HCT116 (cell line): ENCODE measurements around the gene C20orf204. TPM values are rescaled to one million over a fixed set of nuclear protein-coding genes. Genes with fewer than 3 reads are reported as not detected.

ENCODE experiments used
- ATAC-seq: fragments of 200-7000 bp; cut with Tn5 transposase; 2 replicates; pipeline ENCODE4 v1.9.1; 2020; ENCODE audit warnings: mild to moderate bottlenecking, moderate library complexity
- BruUV-seq: library from RNA; stranded (reverse); fragments of 400-500 nt; replicated peaks from 2 replicates; lab custom pipeline; 2021; lab: Mats Ljungman, UMichigan
- CTCF ChIA-PET: fragments of 300-600 bp; sonication (Branson Sonifier 250); formaldehyde crosslinking; loops from one replicate; lab custom pipeline; 2021; ENCODE audit warnings: antibody characterized with exemption; lab: Charles Lee
- POLR2A ChIA-PET: fragments of 300-600, 350-600 bp; sonication (Branson Sonifier 250); formaldehyde crosslinking; loops from one replicate; lab custom pipeline; 2021; ENCODE audit warnings: antibody characterized with exemption; lab: Charles Lee
- RAD21 ChIA-PET, 2 experiments: fragments of 300-600 bp; sonication (Branson Sonifier 250); formaldehyde crosslinking; loops; one replicate each; lab custom pipeline; 2023; ENCODE audit warnings: low total read pairs in 2 of 2; ENCODE audit not compliant: uncharacterized antibody in 2 of 2, unreplicated experiment in 2 of 2, low non-redundant PET in 1 of 2; lab: Charles Lee
- DNase-seq: peaks from one replicate; pipeline ENCODE4 v3.0.0-alpha.2; 2010; ENCODE audit warnings: low read depth, low spot score
- H2AFZ ChIP-seq: fragments of 200-600 bp; shearing (Covaris generic), sonication (generic); 2 replicates; pipeline ENCODE4 v1.6.1; 2017; ENCODE audit warnings: low read depth, mixed run types, mixed read lengths, antibody characterized with exemption, low read length; ENCODE audit not compliant: poor library complexity, severe bottlenecking
- H3K27ac ChIP-seq: 2 replicates; pipeline ENCODE4 v1.5.1; 2012; ENCODE audit warnings: low read depth, low read length
- H3K27me3 ChIP-seq: fragments of 200-600 bp; sonication (generic); 2 replicates; pipeline ENCODE4 v1.6.1; 2016; ENCODE audit warnings: mixed run types, low read length, mixed read lengths; ENCODE audit not compliant: insufficient read depth
- H3K36me3 ChIP-seq, 2 experiments: fragments of 200-500 bp in 1 of 2; fragments of 200-600 bp in 1 of 2; sonication (Bioruptor generic) in 1 of 2; sonication (generic) in 1 of 2; 2 replicates each; pipeline versions ENCODE4 v1.5.1 to v1.6.1; 2014 to 2016; ENCODE audit warnings: low read length in 2 of 2, inconsistent platforms in 1 of 2, mixed read lengths in 1 of 2, mixed run types in 1 of 2; ENCODE audit not compliant: insufficient read depth in 2 of 2, control insufficient read depth in 1 of 2
- H3K4me1 ChIP-seq, 2 experiments: fragments of 200-600 bp in 1 of 2; sonication (generic) in 1 of 2; 2 replicates each; pipeline versions ENCODE4 v1.5.1 to v1.6.1; 2012 to 2017; ENCODE audit warnings: low read length in 2 of 2, inconsistent platforms in 1 of 2, mild to moderate bottlenecking in 1 of 2, mixed read lengths in 1 of 2, mixed run types in 1 of 2, moderate library complexity in 1 of 2; ENCODE audit not compliant: insufficient read depth in 2 of 2, control insufficient read depth in 1 of 2
- H3K4me2 ChIP-seq: fragments of 200-600 bp; sonication (generic); 2 replicates; pipeline ENCODE4 v1.6.1; 2017; ENCODE audit warnings: mixed run types, low read length, mixed read lengths
- H3K4me3 ChIP-seq, 2 experiments: fragments of 200-600 bp in 1 of 2; sonication (generic) in 1 of 2; replicated peaks in 1 of 2; 2 replicates each; pipeline ENCODE4 v1.5.1; 2011 to 2016; ENCODE audit warnings: low read length in 2 of 2, control low read depth in 1 of 2, low read depth in 1 of 2, mild to moderate bottlenecking in 1 of 2, mixed read lengths in 1 of 2, mixed run types in 1 of 2
- H3K79me2 ChIP-seq: fragments of 200-600 bp; sonication (generic); 2 replicates; pipeline ENCODE4 v1.6.1; 2017; ENCODE audit warnings: mild to moderate bottlenecking, mixed run types, low read length, moderate library complexity, mixed read lengths; ENCODE audit not compliant: insufficient read depth
- H3K9ac ChIP-seq: fragments of 200-600 bp; sonication (generic); 2 replicates; pipeline ENCODE4 v1.6.1; 2016; ENCODE audit warnings: low read length, mixed read lengths
- H3K9me2 ChIP-seq: fragments of 200-600 bp; sonication (generic), shearing (Covaris generic); 2 replicates; pipeline ENCODE4 v1.6.1; 2017; ENCODE audit warnings: mixed run types, mild to moderate bottlenecking, moderate library complexity; ENCODE audit not compliant: insufficient read depth
- H3K9me3 ChIP-seq, 2 experiments: fragments of 200-500 bp in 1 of 2; fragments of 200-600 bp in 1 of 2; sonication (Bioruptor generic) in 1 of 2; sonication (generic) in 1 of 2; 2 replicates each; pipeline ENCODE4 v1.6.1; 2014 to 2017; ENCODE audit warnings: low read length in 2 of 2, mixed read lengths in 2 of 2, inconsistent platforms in 1 of 2, low read depth in 1 of 2, mild to moderate bottlenecking in 1 of 2, mixed run types in 1 of 2, moderate library complexity in 1 of 2; ENCODE audit not compliant: control insufficient read depth in 1 of 2, insufficient read depth in 1 of 2
- H4K20me1 ChIP-seq: fragments of 200-600 bp; sonication (generic), shearing (Covaris generic); 2 replicates; pipeline ENCODE4 v1.6.1; 2017; ENCODE audit warnings: mixed run types, mild to moderate bottlenecking, moderate library complexity; ENCODE audit not compliant: insufficient read depth
- CEBPB ChIP-seq: IDR thresholded peaks from 2 replicates; pipeline ENCODE4 v1.6.1; 2012; ENCODE audit warnings: low read depth
- CTCF ChIP-seq, 3 experiments: fragments of 200-600 bp in 1 of 3; sonication (generic) in 1 of 3; IDR thresholded peaks in 2 of 3; conservative IDR thresholded peaks in 1 of 3; 2 replicates each; pipeline ENCODE4 v1.5.1; 2012 to 2017; ENCODE audit warnings: low read depth in 2 of 3, low read length in 2 of 3, antibody characterized with exemption in 1 of 3, borderline replicate concordance in 1 of 3, control low read depth in 1 of 3, mild to moderate bottlenecking in 1 of 3, mixed read lengths in 1 of 3, mixed run types in 1 of 3, moderate library complexity in 1 of 3; ENCODE audit not compliant: insufficient read depth in 1 of 3
- EGR1 ChIP-seq: IDR thresholded peaks from 2 replicates; pipeline ENCODE4 v1.6.1; 2012; ENCODE audit warnings: low read depth
- ELF1 ChIP-seq: IDR thresholded peaks from 2 replicates; pipeline ENCODE4 v1.6.1; 2012; ENCODE audit warnings: low read depth, borderline replicate concordance
- EZH2 ChIP-seq: fragments of 200-600 bp; sonication (generic); IDR thresholded peaks from 2 replicates; pipeline ENCODE4 v1.6.1; 2017; ENCODE audit warnings: antibody characterized with exemption, mixed run types
- EZH2phosphoT487 ChIP-seq: fragments of 200-600 bp; IDR thresholded peaks from 2 replicates; pipeline ENCODE4 v1.6.1; 2018; ENCODE audit warnings: antibody characterized with exemption, borderline replicate concordance
- FOSL1 ChIP-seq: IDR thresholded peaks from 2 replicates; pipeline ENCODE4 v1.6.1; 2012; ENCODE audit warnings: low read depth
- JUND ChIP-seq: IDR thresholded peaks from 2 replicates; pipeline ENCODE4 v1.6.1; 2012
- MAX ChIP-seq: IDR thresholded peaks from 2 replicates; pipeline ENCODE4 v1.6.1; 2012
- POLR2A ChIP-seq: IDR thresholded peaks from 2 replicates; pipeline ENCODE4 v1.7.0; 2011; ENCODE audit warnings: borderline replicate concordance; ENCODE audit not compliant: insufficient read depth, insufficient read length; ENCODE audit errors: extremely low read depth
- POLR2AphosphoS5 ChIP-seq: IDR thresholded peaks from 2 replicates; pipeline ENCODE4 v1.6.1; 2011; ENCODE audit warnings: mild to moderate bottlenecking, low read depth, low read length, moderate library complexity
- RAD21 ChIP-seq: IDR thresholded peaks from 2 replicates; pipeline ENCODE4 v1.6.1; 2012; ENCODE audit warnings: low read depth, mild to moderate bottlenecking
- REST ChIP-seq: IDR thresholded peaks from 2 replicates; pipeline ENCODE4 v1.6.1; 2012; ENCODE audit warnings: low read depth
- SP1 ChIP-seq: IDR thresholded peaks from 2 replicates; pipeline ENCODE4 v1.6.1; 2012; ENCODE audit warnings: low read depth
- TCF7L2 ChIP-seq: IDR thresholded peaks from 2 replicates; pipeline ENCODE4 v1.7.0; 2011; ENCODE audit warnings: borderline replicate concordance, inconsistent platforms; ENCODE audit not compliant: insufficient read depth, insufficient read length; ENCODE audit errors: extremely low read depth
- YY1 ChIP-seq: IDR thresholded peaks from 2 replicates; pipeline ENCODE4 v1.6.1; 2011; ENCODE audit warnings: low read length, low read depth, moderate library complexity, mild to moderate bottlenecking; ENCODE audit not compliant: insufficient replicate concordance; ENCODE audit errors: extremely low read depth
- intact Hi-C: fragments of 100-400 bp; cut with micrococcal nuclease; formaldehyde crosslinking; loops from 2 replicates; pipeline ENCODE4 v1.10.0; 2022
- total RNA-seq: library from RNA; stranded (reverse); gene quantifications from one replicate; pipeline ENCODE4 v1.2.1, GENCODE V29; 2021; ENCODE audit not compliant: unreplicated experiment
- TF ChIP-seq, protein P1 (sequence below): IDR thresholded peaks from 2 replicates; pipeline ENCODE4 v1.6.1; 2012

The C20orf204 gene
- total RNA-seq, 1 experiment from 2014 or later: 2.5 TPM

GRCh38 chr20:64074184-64074789, 38.3 kb downstream of the C20orf204 start (continued):
- TF ChIP-seq CTCF (IDR thresholded peaks at IDR 0.05 in 2 of 3, conservative IDR thresholded peaks at IDR 0.05 in 1 of 3; ENCODE audit: borderline replicate concordance in 1 of 3, insufficient read depth in 1 of 3, low read depth in 2 of 3, low read length in 2 of 3): no peak

DNA sequence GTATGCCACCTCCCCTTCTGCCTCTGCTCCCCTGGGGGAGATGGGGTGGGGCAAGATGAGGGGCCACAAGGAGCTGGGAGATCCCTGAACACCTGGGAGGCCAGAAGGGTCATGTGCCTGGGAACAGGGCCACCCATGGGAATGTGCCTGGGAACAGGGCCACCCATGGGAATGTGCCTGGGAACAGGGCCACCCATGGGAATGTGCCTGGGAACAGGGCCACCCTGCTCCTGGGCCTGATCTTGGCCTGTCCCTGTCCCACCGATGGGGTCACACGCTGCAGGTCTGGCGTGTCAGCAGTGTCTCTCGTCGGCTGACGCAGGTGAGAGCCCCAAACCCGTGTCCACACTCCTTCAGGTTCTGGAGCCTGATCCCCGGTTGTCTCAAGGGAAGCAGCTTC, 39.0 kb downstream of the C20orf204 start:
- DNase-seq: no peak
- TF ChIP-seq, protein P1, sequence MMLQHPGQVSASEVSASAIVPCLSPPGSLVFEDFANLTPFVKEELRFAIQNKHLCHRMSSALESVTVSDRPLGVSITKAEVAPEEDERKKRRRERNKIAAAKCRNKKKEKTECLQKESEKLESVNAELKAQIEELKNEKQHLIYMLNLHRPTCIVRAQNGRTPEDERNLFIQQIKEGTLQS: no peak
- TF ChIP-seq POLR2AphosphoS5 (no peak), CTCF (IDR thresholded peaks at IDR 0.05 in 2 of 3, conservative IDR thresholded peaks at IDR 0.05 in 1 of 3; ENCODE audit: borderline replicate concordance in 1 of 3, insufficient read depth in 1 of 3, low read depth in 2 of 3, low read length in 2 of 3) (no peak), EZH2phosphoT487 (no peak), MAX (no peak), YY1 (no peak), TCF7L2 (no peak), EZH2 (no peak), POLR2A (no peak), ELF1 (no peak), JUND (no peak), EGR1 (no peak), REST (no peak), RAD21 (no peak), FOSL1 (no peak), CEBPB (no peak), SP1 (no peak)
- TF ChIP-seq, all 23 proteins: peak for 0
- Histone ChIP-seq H3K9me2 (no peaks in the 10 kb centered on the region), H3K27me3 (no peaks in the 10 kb centered on the region), H3K79me2 (peaks cover 9% of the 10 kb centered on the region; the same call in 1 of the 2 replicates), H3K4me2 (no peak overlapping the region), H3K4me1 (peaks cover 9 to 14% of the 10 kb centered on the region in 2 experiments), H3K36me3 (no peaks in the 10 kb centered on the region), H2AFZ (no peak overlapping the region), H3K4me3 (no peak overlapping the region), H3K27ac (no peak overlapping the region), H3K9ac (no peak overlapping the region), H4K20me1 (no peaks in the 10 kb centered on the region), H3K9me3 (no peaks in the 10 kb centered on the region)
- ATAC-seq: no peak
- CTCF ChIA-PET: interaction anchor here (0.6 kb wide), 1 partner anchor 533 kb away, joined by 7 read pairs; no protein-coding TSS in a partner anchor
- POLR2A ChIA-PET: no interaction called here
- RAD21 ChIA-PET: no interaction called here
- intact Hi-C loops: no loop called here
- no TSS peak for BruUV-seq
